Parietal lobe (tissue), 2 donors: ENCODE data around the gene PROK2. TPM values are rescaled to one million over a fixed set of nuclear protein-coding genes. Genes with fewer than 3 reads are reported as not detected.

Source experiments
- small RNA-seq: library from RNA; depleted of rRNA; stranded (forward); fragments of <200 nt; gene quantifications from one replicate; pipeline ENCODE3, GENCODE V24; 2014; ENCODE audit warnings: low replicate concordance
- total RNA-seq: library from RNA; depleted of rRNA; stranded (reverse); fragments of >200 nt; gene quantifications from one replicate; pipeline ENCODE4 v1.2.3, GENCODE V29; 2014

PROK2 gene
- total RNA-seq, result 1.9 TPM

GRCh38 chr3:71784914-71785531, at the start of gene PROK2:
Gene PROK2 (minus strand): TSS chr3:71785148. CDS start chr3:71785052, 96 bp downstream.

GRCh38 chr3:71753701-71754609, 31.0 kb downstream of the PROK2 start, which contains the start of gene GPR27:
Gene GPR27 (plus strand): TSS chr3:71753855. CDS start chr3:71754050, 195 bp downstream.

GRCh38 chr3:71725271-71725991, 59.5 kb downstream of the PROK2 start, which contains the start of gene EIF4E3:
Gene EIF4E3 (minus strand): TSS chr3:71725402. CDS start chr3:71725367, 35 bp downstream.

Small RNAs within 50 kb of the gene (small RNA-seq; reads per million reads assigned to genes)
- not detected for gene RN7SL271P

Other genes with a start within 250 kb of the PROK2 start
- 223 TPM for gene FOXP1, start 201.4 kb downstream of the PROK2 start, total RNA-seq
- gene EIF4E3, start 59.7 kb downstream of the PROK2 start, total RNA-seq, result 19.7 TPM
- 27.9 TPM for gene GPR27, start 31.3 kb downstream of the PROK2 start, total RNA-seq